Small intestine (tissue), 7 donors: ENCODE results near the gene WNK2. TPM values are rescaled to one million over a fixed set of nuclear protein-coding genes. Genes with fewer than 3 reads are reported as not detected.

ENCODE experiments used
- DNase-seq, 2 donors: peaks; one replicate each; pipeline versions ENCODE4 v3.0.0 to v3.0.0-alpha.2; 2013
- FAIRE-seq: peaks from 2 replicates; lab custom pipeline; 2012; peaks lifted over from hg19 to GRCh38; lab: Jason Lieb, UNC
- H3K27ac ChIP-seq, 3 donors: one replicate each; pipeline ENCODE4 v1.5.1; 2013; ENCODE audit warnings: low read length in 2 of 3, mild to moderate bottlenecking in 2 of 3, control low read depth in 1 of 3, inconsistent platforms in 1 of 3, low read depth in 1 of 3, moderate library complexity in 1 of 3
- H3K27me3 ChIP-seq, 3 donors: one replicate each; pipeline ENCODE4 v1.6.1; 2013; ENCODE audit warnings: low read length in 3 of 3, inconsistent platforms in 1 of 3; ENCODE audit not compliant: control insufficient read depth in 3 of 3, insufficient read depth in 3 of 3
- H3K36me3 ChIP-seq, 3 donors: one replicate each; pipeline ENCODE4 v1.6.1; 2013; ENCODE audit warnings: low read length in 3 of 3, inconsistent platforms in 1 of 3, low read depth in 1 of 3, mild to moderate bottlenecking in 1 of 3, moderate library complexity in 1 of 3; ENCODE audit not compliant: control insufficient read depth in 3 of 3, insufficient read depth in 2 of 3
- H3K4me1 ChIP-seq, 3 donors: one replicate each; pipeline ENCODE4 v1.6.1; 2013; ENCODE audit warnings: low read length in 2 of 3, inconsistent platforms in 1 of 3, low read depth in 1 of 3, mild to moderate bottlenecking in 1 of 3, moderate library complexity in 1 of 3; ENCODE audit not compliant: control insufficient read depth in 3 of 3, insufficient read depth in 2 of 3
- H3K4me3 ChIP-seq, 3 donors: one replicate each; pipeline ENCODE4 v1.5.1; 2013; ENCODE audit warnings: low read length in 3 of 3, control low read depth in 1 of 3, inconsistent platforms in 1 of 3, low read depth in 1 of 3, mild to moderate bottlenecking in 1 of 3, moderate library complexity in 1 of 3
- H3K9me3 ChIP-seq, 2 donors: one replicate each; pipeline ENCODE4 v1.6.1; 2013; ENCODE audit warnings: low read depth in 1 of 2, low read length in 1 of 2; ENCODE audit not compliant: control insufficient read depth in 2 of 2, insufficient read depth in 1 of 2
- WGBS, 3 donors: extraction: QIAGEN DNeasy Blood & Tissue Kit; methylation state at CpG; one replicate each; pipeline ENCODE4 v1.1.7; 2013; 5-methylcytosine and 5-hydroxymethylcytosine counted together
- polyA plus RNA-seq, 4 donors: library from polyadenylated mRNA; stranded (reverse) in 3 of 4; unstranded in 1 of 4; fragments of 200-250 nt in 3 of 4; fragments of 120-200 nt in 1 of 4; gene quantifications; one replicate each; pipeline versions ENCODE4 v1.2.1 to v1.2.3, GENCODE V29; 2013
- donor health status: healthy with polysubstance abuse.
- donor health status: control.
- donor health status: control.
- donor health status: Bipolar disorder and iron deficiency.
- donor health status: healthy.

Gene WNK2
- polyA plus RNA-seq, 4 donors = 13.8 to 101 (median 33.8) TPM

GRCh38 chr9:93198117-93198837 is 14.3 kb downstream of the WNK2 start:
- Histone ChIP-seq H3K27me3 (no peaks in the 10 kb centered on the region), H3K27ac (peak overlapping the region in 1 of 3 donors; percentile 0), H3K4me3 (no peak overlapping the region), H3K4me1 (peaks cover 0 to 47% (median 4%) of the 10 kb centered on the region in 3 donors), H3K9me3 (peaks cover 0 to 5% of the 10 kb centered on the region in 2 donors), H3K36me3 (peaks cover 0 to 9% (median 0%) of the 10 kb centered on the region in 3 donors)
- 38 to 68% (median 46%) methylated on average over 10 of the region's 10 CpGs for WGBS, 3 donors
- no peak for DNase-seq
- no peak for FAIRE-seq

GRCh38 chr9:93198838-93199625 is 15.1 kb downstream of the WNK2 start:
- no peak overlapping the region for H3K27ac ChIP-seq
- no peak for DNase-seq
- peaks cover 0 to 48% (median 4%) of the 10 kb centered on the region in 3 donors for H3K4me1 ChIP-seq
- H3K9me3 ChIP-seq = peaks cover 0 to 5% of the 10 kb centered on the region in 2 donors
- peaks cover 0 to 9% (median 0%) of the 10 kb centered on the region in 3 donors for H3K36me3 ChIP-seq
- H3K27me3 ChIP-seq = no peaks in the 10 kb centered on the region
- no peak for FAIRE-seq
- no peak overlapping the region for H3K4me3 ChIP-seq
- 72 to 86% (median 72%) methylated on average over 15 to 16 of the region's 16 CpGs for WGBS, 3 donors

- Histone ChIP-seq H3K9me3 (peaks cover 0 to 5% of the 10 kb centered on the region in 2 donors), H3K27ac (no peak overlapping the region), H3K36me3 (peaks cover 0 to 9% (median 0%) of the 10 kb centered on the region in 3 donors), H3K4me3 (no peak overlapping the region), H3K27me3 (no peaks in the 10 kb centered on the region), H3K4me1 (peaks cover 0 to 62% (median 4%) of the 10 kb centered on the region in 3 donors)
- 82 to 91% (median 84%) methylated on average over 9 of the region's 9 CpGs for WGBS, 3 donors
- DNase-seq (no peak), FAIRE-seq (no peak)
These were observed 16.5 kb downstream of the WNK2 start for GRCh38 chr9:93200449-93200742.

- peaks cover 0 to 5% of the 10 kb centered on the region in 2 donors for H3K9me3 ChIP-seq
- no peak for DNase-seq
- 57 to 78% (median 59%) methylated on average over 5 of the region's 5 CpGs for WGBS, 3 donors
- peaks cover 0 to 11% (median 0%) of the 10 kb centered on the region in 3 donors for H3K36me3 ChIP-seq
- no peaks in the 10 kb centered on the region for H3K27me3 ChIP-seq
- H3K4me1 ChIP-seq = peaks cover 0 to 67% (median 2%) of the 10 kb centered on the region in 3 donors
- no peak overlapping the region for H3K4me3 ChIP-seq
- no peak for FAIRE-seq
- peak overlapping the region in 2 of 3 donors; percentile 72 to 84 for H3K27ac ChIP-seq
These were observed 17.0 kb downstream of the WNK2 start for GRCh38 chr9:93200989-93201334.

GRCh38 chr9:93203026-93203717 is 19.2 kb downstream of the WNK2 start:
- H3K36me3 ChIP-seq = peaks cover 0 to 11% (median 0%) of the 10 kb centered on the region in 3 donors
- DNase-seq (no peak), FAIRE-seq (no peak)
- H3K4me1 ChIP-seq = peaks cover 0 to 75% (median 0%) of the 10 kb centered on the region in 3 donors
- no peaks in the 10 kb centered on the region for H3K27me3 ChIP-seq
- WGBS, 3 donors = 47 to 75% (median 57%) methylated on average over 11 of the region's 11 CpGs
- no peak overlapping the region for H3K4me3 ChIP-seq
- H3K27ac ChIP-seq = peak overlapping the region in 1 of 3 donors; percentile 72
- H3K9me3 ChIP-seq = no peaks in the 10 kb centered on the region

- FAIRE-seq (no peak), DNase-seq (no peak)
- Histone ChIP-seq H3K27me3 (no peaks in the 10 kb centered on the region), H3K4me1 (peaks cover 0 to 81% (median 0%) of the 10 kb centered on the region in 3 donors), H3K36me3 (peaks cover 0 to 7% (median 0%) of the 10 kb centered on the region in 3 donors), H3K9me3 (no peaks in the 10 kb centered on the region), H3K4me3 (no peak overlapping the region), H3K27ac (no peak overlapping the region)
- WGBS, 3 donors = 59 to 74% (median 60%) methylated on average over 15 of the region's 15 CpGs
These were observed 20.0 kb downstream of the WNK2 start for GRCh38 chr9:93203718-93204469.

- H3K9me3 ChIP-seq = no peaks in the 10 kb centered on the region
- H3K27ac ChIP-seq = peak overlapping the region; percentile 6 to 36 (median 18)
- WGBS, 3 donors = 39 to 60% (median 46%) methylated on average over 4 of the region's 4 CpGs
- H3K36me3 ChIP-seq = peaks cover 0 to 10% (median 0%) of the 10 kb centered on the region in 3 donors
- DNase-seq (no peak), FAIRE-seq (no peak)
- H3K4me1 ChIP-seq = peaks cover 0 to 87% (median 2%) of the 10 kb centered on the region in 3 donors
- H3K27me3 ChIP-seq = no peaks in the 10 kb centered on the region
- no peak overlapping the region for H3K4me3 ChIP-seq
These were observed 20.6 kb downstream of the WNK2 start for GRCh38 chr9:93204470-93205043.
